HCT116 (cell line): ENCODE results near the gene CASP8.

Experiments
- CBX3 ChIP-seq: IDR thresholded peaks from 2 replicates; pipeline ENCODE4 v1.6.1; 2012; ENCODE audit warnings: low read depth
- EGR1 ChIP-seq: IDR thresholded peaks from 2 replicates; pipeline ENCODE4 v1.6.1; 2012; ENCODE audit warnings: low read depth
- EZH2 ChIP-seq: fragments of 200-600 bp; sonication (generic); IDR thresholded peaks from 2 replicates; pipeline ENCODE4 v1.6.1; 2017; ENCODE audit warnings: antibody characterized with exemption, mixed run types
- JUND ChIP-seq: IDR thresholded peaks from 2 replicates; pipeline ENCODE4 v1.6.1; 2012
- POLR2A ChIP-seq: IDR thresholded peaks from 2 replicates; pipeline ENCODE4 v1.7.0; 2011; ENCODE audit warnings: borderline replicate concordance; ENCODE audit not compliant: insufficient read depth, insufficient read length; ENCODE audit errors: extremely low read depth
- POLR2AphosphoS5 ChIP-seq: IDR thresholded peaks from 2 replicates; pipeline ENCODE4 v1.6.1; 2011; ENCODE audit warnings: mild to moderate bottlenecking, low read depth, low read length, moderate library complexity
- RAD21 ChIP-seq: IDR thresholded peaks from 2 replicates; pipeline ENCODE4 v1.6.1; 2012; ENCODE audit warnings: low read depth, mild to moderate bottlenecking
- SIN3A ChIP-seq: IDR thresholded peaks from 2 replicates; pipeline ENCODE4 v1.6.1; 2012; ENCODE audit warnings: low read depth
- SRF ChIP-seq: IDR thresholded peaks from 2 replicates; pipeline ENCODE4 v1.6.1; 2012; ENCODE audit warnings: low read depth
- ZFX ChIP-seq: fragments of 450-650 bp; IDR thresholded peaks from 2 replicates; pipeline ENCODE4 v1.6.1; 2017
- TF ChIP-seq, protein P1 (sequence below), 3 experiments: fragments of 200-600 bp in 1 of 3; sonication (generic) in 1 of 3; IDR thresholded peaks in 2 of 3; conservative IDR thresholded peaks in 1 of 3; 2 replicates each; pipeline ENCODE4 v1.5.1; 2012 to 2017; ENCODE audit warnings: low read depth in 2 of 3, low read length in 2 of 3, antibody characterized with exemption in 1 of 3, borderline replicate concordance in 1 of 3, control low read depth in 1 of 3, mild to moderate bottlenecking in 1 of 3, mixed read lengths in 1 of 3, mixed run types in 1 of 3, moderate library complexity in 1 of 3; ENCODE audit not compliant: insufficient read depth in 1 of 3
- TF ChIP-seq, protein P2 (sequence below): IDR thresholded peaks from 2 replicates; pipeline ENCODE4 v1.6.1; 2012; ENCODE audit warnings: low read depth

DNA sequence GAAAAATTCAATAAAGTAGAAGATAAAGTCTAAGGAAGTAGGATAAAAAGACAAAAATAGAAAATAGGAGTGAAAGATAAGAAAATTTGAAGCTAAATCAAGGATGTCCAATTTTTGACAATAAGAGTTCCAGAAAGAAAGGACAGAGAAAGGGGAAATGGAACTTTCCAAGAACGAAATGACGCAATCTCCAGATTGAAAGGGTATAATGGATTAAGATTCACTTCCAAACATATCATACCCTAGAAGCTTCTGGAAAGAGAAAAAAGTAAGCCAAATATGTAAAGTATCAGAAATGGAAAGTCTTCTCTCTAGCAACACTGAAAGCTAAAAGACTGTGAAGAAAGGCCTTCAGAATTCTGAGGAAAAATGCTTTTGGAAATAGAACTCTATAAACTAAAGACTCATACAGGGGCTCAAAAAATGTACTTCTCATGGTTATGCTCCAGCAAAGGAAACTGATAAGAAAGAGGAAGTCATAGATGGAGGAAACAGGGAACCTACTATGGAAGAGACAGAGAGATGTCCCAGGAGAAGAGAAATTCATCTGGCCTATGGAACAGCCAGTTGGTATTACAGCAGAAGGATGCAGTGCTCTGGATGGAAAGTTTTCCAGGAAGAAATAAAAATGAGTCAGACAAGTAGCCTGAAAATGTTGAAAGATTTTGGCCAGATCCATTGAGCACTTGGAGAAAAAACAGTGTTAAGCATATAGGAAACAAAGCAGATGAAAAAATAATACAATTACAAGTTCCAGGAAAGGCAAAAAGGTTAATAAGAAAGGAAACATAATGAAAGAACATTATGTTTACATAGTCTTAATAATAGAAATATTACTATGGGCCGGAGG lies 20.1 kb downstream of the CASP8 start:
- TF ChIP-seq, protein P1, sequence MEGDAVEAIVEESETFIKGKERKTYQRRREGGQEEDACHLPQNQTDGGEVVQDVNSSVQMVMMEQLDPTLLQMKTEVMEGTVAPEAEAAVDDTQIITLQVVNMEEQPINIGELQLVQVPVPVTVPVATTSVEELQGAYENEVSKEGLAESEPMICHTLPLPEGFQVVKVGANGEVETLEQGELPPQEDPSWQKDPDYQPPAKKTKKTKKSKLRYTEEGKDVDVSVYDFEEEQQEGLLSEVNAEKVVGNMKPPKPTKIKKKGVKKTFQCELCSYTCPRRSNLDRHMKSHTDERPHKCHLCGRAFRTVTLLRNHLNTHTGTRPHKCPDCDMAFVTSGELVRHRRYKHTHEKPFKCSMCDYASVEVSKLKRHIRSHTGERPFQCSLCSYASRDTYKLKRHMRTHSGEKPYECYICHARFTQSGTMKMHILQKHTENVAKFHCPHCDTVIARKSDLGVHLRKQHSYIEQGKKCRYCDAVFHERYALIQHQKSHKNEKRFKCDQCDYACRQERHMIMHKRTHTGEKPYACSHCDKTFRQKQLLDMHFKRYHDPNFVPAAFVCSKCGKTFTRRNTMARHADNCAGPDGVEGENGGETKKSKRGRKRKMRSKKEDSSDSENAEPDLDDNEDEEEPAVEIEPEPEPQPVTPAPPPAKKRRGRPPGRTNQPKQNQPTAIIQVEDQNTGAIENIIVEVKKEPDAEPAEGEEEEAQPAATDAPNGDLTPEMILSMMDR (IDR thresholded peaks at IDR 0.05 in 2 of 3, conservative IDR thresholded peaks at IDR 0.05 in 1 of 3; ENCODE audit: borderline replicate concordance in 1 of 3, insufficient read depth in 1 of 3, low read depth in 2 of 3, low read length in 2 of 3): no peak
- TF ChIP-seq, protein P2, sequence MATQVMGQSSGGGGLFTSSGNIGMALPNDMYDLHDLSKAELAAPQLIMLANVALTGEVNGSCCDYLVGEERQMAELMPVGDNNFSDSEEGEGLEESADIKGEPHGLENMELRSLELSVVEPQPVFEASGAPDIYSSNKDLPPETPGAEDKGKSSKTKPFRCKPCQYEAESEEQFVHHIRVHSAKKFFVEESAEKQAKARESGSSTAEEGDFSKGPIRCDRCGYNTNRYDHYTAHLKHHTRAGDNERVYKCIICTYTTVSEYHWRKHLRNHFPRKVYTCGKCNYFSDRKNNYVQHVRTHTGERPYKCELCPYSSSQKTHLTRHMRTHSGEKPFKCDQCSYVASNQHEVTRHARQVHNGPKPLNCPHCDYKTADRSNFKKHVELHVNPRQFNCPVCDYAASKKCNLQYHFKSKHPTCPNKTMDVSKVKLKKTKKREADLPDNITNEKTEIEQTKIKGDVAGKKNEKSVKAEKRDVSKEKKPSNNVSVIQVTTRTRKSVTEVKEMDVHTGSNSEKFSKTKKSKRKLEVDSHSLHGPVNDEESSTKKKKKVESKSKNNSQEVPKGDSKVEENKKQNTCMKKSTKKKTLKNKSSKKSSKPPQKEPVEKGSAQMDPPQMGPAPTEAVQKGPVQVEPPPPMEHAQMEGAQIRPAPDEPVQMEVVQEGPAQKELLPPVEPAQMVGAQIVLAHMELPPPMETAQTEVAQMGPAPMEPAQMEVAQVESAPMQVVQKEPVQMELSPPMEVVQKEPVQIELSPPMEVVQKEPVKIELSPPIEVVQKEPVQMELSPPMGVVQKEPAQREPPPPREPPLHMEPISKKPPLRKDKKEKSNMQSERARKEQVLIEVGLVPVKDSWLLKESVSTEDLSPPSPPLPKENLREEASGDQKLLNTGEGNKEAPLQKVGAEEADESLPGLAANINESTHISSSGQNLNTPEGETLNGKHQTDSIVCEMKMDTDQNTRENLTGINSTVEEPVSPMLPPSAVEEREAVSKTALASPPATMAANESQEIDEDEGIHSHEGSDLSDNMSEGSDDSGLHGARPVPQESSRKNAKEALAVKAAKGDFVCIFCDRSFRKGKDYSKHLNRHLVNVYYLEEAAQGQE: no peak
- TF ChIP-seq RAD21 (no peak), JUND (no peak), EZH2 (no peak), ZFX (no peak), CBX3 (no peak), SIN3A (no peak), POLR2A (no peak), POLR2AphosphoS5 (no peak), EGR1 (no peak), SRF (no peak)
